ENCODE results near the gene DNAAF3.

The DNAAF3 gene

DNA sequence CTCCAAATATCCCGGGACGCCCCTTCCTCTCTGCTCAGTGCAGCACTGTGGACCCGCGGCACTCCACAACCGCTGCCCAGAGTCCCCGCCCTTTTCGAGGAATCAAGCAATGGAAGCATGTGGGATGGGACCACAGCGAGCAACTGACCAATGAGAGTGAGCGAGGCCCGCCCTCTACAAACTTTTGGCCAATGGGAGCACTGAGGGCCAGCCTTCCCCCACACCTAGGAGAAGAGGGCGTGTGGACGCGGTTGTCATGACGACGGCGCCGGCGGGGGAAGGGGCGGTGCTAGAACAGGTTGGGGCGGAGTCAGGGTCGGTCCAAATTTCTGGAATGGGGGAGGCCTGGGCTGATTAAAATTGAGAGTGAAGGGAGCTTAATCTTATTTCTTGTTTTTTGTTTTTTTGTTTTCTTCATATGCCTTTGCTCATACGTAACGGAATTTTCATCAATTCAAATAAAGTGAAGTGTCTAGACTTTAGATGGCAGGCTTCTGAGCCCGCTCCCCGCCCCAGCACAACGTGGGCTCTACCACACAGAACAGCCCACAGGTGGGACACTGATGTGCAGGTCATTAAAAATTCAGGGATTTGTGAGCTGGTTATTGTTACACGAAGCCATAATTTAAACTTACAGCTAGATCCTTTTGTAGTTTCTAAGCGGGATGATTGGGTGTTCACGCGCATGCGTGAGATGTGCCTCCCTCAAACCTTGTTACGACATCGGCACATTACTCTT is at the start of gene DNAAF3:
Gene DNAAF3 (minus strand): TSS at position 84 of the 739 bp plus-strand sequence. CDS start 200 bp downstream, outside the sequence.
- DNase-seq (ENCODE audit: low read depth): peak; percentile 73
- peak within 1 kb of the TSS; percentile 21 for H3K4me3 ChIP-seq (ENCODE audit: low read depth, low read length)
- TF ChIP-seq, protein P1, sequence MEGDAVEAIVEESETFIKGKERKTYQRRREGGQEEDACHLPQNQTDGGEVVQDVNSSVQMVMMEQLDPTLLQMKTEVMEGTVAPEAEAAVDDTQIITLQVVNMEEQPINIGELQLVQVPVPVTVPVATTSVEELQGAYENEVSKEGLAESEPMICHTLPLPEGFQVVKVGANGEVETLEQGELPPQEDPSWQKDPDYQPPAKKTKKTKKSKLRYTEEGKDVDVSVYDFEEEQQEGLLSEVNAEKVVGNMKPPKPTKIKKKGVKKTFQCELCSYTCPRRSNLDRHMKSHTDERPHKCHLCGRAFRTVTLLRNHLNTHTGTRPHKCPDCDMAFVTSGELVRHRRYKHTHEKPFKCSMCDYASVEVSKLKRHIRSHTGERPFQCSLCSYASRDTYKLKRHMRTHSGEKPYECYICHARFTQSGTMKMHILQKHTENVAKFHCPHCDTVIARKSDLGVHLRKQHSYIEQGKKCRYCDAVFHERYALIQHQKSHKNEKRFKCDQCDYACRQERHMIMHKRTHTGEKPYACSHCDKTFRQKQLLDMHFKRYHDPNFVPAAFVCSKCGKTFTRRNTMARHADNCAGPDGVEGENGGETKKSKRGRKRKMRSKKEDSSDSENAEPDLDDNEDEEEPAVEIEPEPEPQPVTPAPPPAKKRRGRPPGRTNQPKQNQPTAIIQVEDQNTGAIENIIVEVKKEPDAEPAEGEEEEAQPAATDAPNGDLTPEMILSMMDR (IDR thresholded peaks at IDR 0.05; ENCODE audit: low read depth, low read length, missing control alignments): no peak

DNA sequence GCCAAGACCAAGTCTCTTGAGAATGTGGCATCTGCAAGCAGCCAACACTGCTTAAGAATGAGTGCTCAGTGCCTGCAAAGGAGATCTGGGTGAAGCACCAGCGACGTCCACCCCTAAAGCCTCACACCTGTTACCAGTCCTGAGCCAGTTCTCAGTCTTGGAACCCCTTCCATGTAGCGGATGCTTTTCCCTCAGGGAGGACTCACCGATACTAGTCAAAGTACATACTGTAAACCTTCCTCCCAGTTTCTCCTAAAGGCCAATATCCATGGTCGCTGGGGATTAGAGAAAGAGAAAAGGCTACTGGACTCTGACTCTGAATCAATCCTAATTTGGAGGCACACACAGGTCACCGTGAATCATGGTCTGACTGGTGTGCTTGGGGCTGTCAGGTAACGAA is 47.1 kb upstream of the DNAAF3 start:
- DNase-seq (ENCODE audit: low read depth): no peak
- H3K4me3 ChIP-seq (ENCODE audit: low read depth, low read length): no peak overlapping the region
- TF ChIP-seq, protein P1 (IDR thresholded peaks at IDR 0.05; ENCODE audit: low read depth, low read length, missing control alignments): no peak

DNA sequence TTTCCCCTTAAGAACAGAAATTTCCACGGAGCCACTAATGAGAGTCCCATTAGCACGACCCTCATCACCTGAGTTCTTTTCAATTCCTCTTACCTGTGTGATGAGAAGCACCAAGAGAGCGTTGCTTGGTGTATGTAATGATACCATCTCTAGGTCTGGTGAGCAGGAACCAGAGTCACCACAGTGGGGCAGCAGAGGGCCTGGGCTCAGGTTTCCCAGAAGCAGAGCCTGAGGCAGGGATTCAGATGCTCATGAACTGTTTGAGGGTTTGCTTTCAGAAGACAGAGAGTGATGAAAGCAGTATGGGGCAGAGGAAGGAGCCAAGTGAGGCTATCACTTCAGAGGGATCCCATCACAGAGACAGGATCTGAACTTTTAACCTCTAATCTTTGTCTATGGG is 46.0 kb upstream of the DNAAF3 start:
- DNase-seq (ENCODE audit: low read depth): no peak
- TF ChIP-seq, protein P1 (IDR thresholded peaks at IDR 0.05; ENCODE audit: low read depth, low read length, missing control alignments): peak; percentile 50
- no peak overlapping the region for H3K4me3 ChIP-seq (ENCODE audit: low read depth, low read length)

DNA sequence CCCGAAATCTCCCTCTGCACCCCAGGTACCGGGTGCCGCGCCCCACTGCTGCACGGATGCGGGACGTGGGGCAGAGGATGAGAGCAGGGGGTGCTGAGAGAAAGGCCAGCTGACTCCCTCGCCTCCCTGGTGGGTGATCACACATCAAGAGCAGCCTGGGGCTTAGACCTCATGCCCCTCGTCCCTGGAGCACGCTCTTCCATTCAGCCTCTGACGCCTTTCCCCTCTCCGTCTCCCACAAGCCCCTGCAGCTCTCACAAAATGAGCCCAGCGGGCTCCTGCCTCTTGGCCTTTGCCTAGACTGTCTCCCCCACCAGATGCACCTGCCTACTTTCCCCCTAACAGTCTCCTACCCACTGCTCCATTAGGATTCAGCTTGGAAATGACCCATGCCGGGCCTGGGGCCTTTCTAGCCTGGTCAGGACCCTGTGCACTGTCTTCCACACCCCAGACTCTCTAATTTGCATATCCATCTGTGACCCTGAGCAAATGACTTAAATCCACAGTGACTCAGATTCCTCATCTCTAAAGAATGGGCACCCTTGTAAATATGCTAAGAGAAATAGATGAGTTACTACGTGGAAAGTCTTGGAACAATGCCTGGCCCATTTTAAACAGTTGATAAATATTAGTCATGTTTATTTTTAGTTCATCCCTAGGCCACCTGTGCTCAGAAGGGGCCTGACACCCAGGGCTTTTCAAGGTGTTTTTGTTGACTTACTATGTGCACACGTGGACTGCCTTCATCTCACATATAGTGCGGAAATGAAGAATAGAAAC is 43.5 kb upstream of the DNAAF3 start:
- no peak for DNase-seq (ENCODE audit: low read depth)
- TF ChIP-seq, protein P1 (IDR thresholded peaks at IDR 0.05; ENCODE audit: low read depth, low read length, missing control alignments): no peak
- H3K4me3 ChIP-seq (ENCODE audit: low read depth, low read length): no peak overlapping the region

DNA sequence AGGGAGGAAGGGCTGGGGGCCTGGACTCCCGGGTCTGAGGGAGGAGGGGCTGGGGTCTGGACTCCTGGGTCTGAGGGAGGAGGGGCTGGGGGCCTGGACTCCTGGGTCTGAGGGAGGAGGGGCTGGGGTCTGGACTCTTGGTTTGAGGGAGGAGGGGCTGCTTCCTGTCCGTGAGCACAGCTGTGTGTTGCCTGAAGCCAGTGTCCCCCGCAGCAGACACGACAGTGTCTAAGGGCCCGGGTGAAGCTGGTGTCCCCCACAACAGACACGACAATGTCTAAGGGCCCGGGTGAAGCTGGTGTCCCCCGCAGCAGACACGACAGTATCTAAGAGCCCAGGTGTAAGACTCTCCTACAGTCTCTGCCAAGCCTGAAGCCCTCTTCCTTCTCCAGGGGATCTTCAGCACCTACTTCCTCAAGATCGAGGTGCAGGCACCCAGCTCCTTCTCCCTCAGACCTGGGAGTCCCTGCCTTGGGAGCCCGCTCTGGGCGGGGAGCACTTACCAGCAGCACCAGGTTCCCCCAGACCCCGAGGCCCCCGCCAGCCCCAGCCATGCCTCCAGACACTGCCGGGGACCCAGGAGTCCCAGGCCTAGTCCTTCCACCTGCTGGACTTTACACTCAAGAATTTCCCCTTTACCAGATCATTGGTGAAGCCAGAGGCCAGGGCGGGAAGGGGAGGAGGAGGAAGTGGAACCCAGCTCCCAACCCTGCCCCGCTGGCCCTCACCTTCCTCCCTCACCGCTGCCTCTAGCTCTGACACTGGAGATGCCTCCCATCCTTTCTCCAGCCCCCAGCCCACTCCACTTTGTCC is 42.7 kb upstream of the DNAAF3 start, which contains the start of gene PTPRH:
Gene PTPRH (minus strand): TSS at position 622 of the 813 bp plus-strand sequence. CDS start 68 bp downstream, at position 554.
- TF ChIP-seq, protein P1 (IDR thresholded peaks at IDR 0.05; ENCODE audit: low read depth, low read length, missing control alignments): no peak
- H3K4me3 ChIP-seq (ENCODE audit: low read depth, low read length): no peak within 1 kb of the TSS
- DNase-seq (ENCODE audit: low read depth): no peak

DNA sequence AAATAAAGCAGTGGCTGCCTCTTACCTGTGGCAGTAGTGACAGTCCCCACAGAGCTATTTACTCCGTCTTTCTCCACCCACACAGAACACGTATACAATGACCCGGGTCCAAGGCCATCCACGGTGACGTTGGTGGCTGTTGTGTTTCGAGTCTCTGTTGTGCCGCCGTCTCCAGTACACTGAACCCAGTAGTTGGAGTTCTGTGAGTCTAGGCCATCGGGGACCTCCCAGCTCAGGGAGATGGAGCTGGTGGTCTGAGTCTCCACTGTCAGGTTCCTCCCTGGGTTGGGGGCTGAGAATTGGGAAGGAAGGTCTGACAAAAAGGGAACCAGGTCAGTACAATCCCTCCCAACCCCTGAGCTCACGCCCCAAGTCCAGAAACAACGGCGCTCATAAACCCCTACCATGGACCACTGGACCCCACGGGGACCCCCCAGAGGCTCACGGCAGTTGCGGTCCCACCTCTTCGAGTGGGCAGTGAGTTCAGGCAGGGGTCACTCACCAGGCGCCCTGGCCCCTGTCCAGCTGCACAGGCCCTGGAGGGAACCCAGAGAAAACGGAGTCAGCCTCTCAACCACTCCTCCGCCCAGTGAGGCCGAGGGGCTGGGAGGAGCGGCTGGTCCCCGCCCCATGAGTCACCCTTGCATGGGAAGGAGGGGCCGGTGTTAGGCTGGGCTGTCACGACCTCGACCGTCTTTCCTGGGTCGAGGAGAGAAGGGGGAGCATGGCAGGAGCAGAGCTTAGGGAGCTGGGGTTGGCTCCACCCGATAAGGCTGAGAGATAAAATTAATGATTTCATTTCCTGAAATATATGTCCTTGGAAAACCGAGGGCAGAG is 40.5 kb upstream of the DNAAF3 start:
- H3K4me3 ChIP-seq (ENCODE audit: low read depth, low read length): no peak overlapping the region

More for the DNA sequence above, 40.5 kb upstream of the DNAAF3 start:
- TF ChIP-seq, protein P1 (IDR thresholded peaks at IDR 0.05; ENCODE audit: low read depth, low read length, missing control alignments): no peak
- no peak for DNase-seq (ENCODE audit: low read depth)
